IPS-20b (cell line): ENCODE results near the gene F12.
"Not testable (repeated sequence)": the region's sequence is repeated elsewhere in the genome, so short reads cannot be mapped to it uniquely, and the experiment has no call there.

Source experiments
- H3K27ac ChIP-seq: one replicate; pipeline ENCODE4 v1.5.1; 2013; ENCODE audit warnings: low read length
- H3K27me3 ChIP-seq: 2 replicates; pipeline ENCODE4 v1.6.1; 2013; ENCODE audit warnings: mild to moderate bottlenecking, low read length, inconsistent platforms; ENCODE audit not compliant: insufficient read depth
- H3K36me3 ChIP-seq: 2 replicates; pipeline ENCODE4 v1.6.1; 2013; ENCODE audit warnings: low read depth, mild to moderate bottlenecking, inconsistent platforms, low read length, moderate library complexity; ENCODE audit not compliant: insufficient read depth
- H3K4me1 ChIP-seq: 2 replicates; pipeline ENCODE4 v1.6.1; 2013; ENCODE audit warnings: mild to moderate bottlenecking, control low read depth, inconsistent platforms, low read length, moderate library complexity; ENCODE audit not compliant: insufficient read depth
- H3K4me3 ChIP-seq: 2 replicates; pipeline ENCODE4 v1.5.1; 2013; ENCODE audit warnings: mild to moderate bottlenecking, low read length, inconsistent platforms
- H3K9ac ChIP-seq: 2 replicates; pipeline ENCODE4 v1.6.1; 2013; ENCODE audit warnings: low read depth, mild to moderate bottlenecking, inconsistent platforms, low read length, moderate library complexity
- H3K9me3 ChIP-seq: 2 replicates; pipeline ENCODE4 v1.6.1; 2013; ENCODE audit warnings: mild to moderate bottlenecking, low read depth, low read length, inconsistent platforms; ENCODE audit not compliant: insufficient read depth

Gene F12

GRCh38 chr5:177387405-177387804, 22.0 kb downstream of the F12 start:
- Histone ChIP-seq H3K36me3 (no peaks in the 10 kb centered on the region), H3K4me1 (no peaks in the 10 kb centered on the region; the same call in 1 of the 2 replicates), H3K27me3 (peaks cover 26% of the 10 kb centered on the region), H3K9me3 (no peaks in the 10 kb centered on the region), H3K9ac (no peak overlapping the region), H3K27ac (no peak overlapping the region), H3K4me3 (no peak overlapping the region)

- no peak overlapping the region for H3K4me3 ChIP-seq
- no peaks in the 10 kb centered on the region for H3K36me3 ChIP-seq
- H3K9ac ChIP-seq = no peak overlapping the region
These were observed 22.8 kb downstream of the F12 start for GRCh38 chr5:177386542-177386941.

GRCh38 chr5:177385720-177386119, 23.6 kb downstream of the F12 start:
- Histone ChIP-seq H3K36me3 (no peaks in the 10 kb centered on the region), H3K4me1 (no peaks in the 10 kb centered on the region; the same call in 1 of the 2 replicates), H3K9me3 (no peaks in the 10 kb centered on the region), H3K9ac (no peak overlapping the region), H3K27ac (no peak overlapping the region), H3K27me3 (peaks cover 26% of the 10 kb centered on the region), H3K4me3 (no peak overlapping the region)

More at GRCh38 chr5:177386542-177386941, 22.8 kb downstream of the F12 start:
- H3K4me1 ChIP-seq = no peaks in the 10 kb centered on the region; the same call in 1 of the 2 replicates
- no peak overlapping the region for H3K27ac ChIP-seq
- H3K9me3 ChIP-seq = no peaks in the 10 kb centered on the region
- peaks cover 26% of the 10 kb centered on the region for H3K27me3 ChIP-seq

- H3K27me3 ChIP-seq = peaks cover 13% of the 10 kb centered on the region
- H3K4me3 ChIP-seq = no peak within 1 kb of the TSS
- H3K36me3 ChIP-seq = no peaks in the 10 kb centered on the region
- H3K9ac ChIP-seq = no peak within 1 kb of the TSS
- no peaks in the 10 kb centered on the region for H3K9me3 ChIP-seq
- H3K27ac ChIP-seq = no peak within 1 kb of the TSS
- H3K4me1 ChIP-seq = no peaks in the 10 kb centered on the region; the same call in 1 of the 2 replicates
These were observed 25.2 kb downstream of the F12 start, which contains the start of gene SLC34A1 for GRCh38 chr5:177384134-177384533. Gene SLC34A1 (plus strand): TSS chr5:177384434. CDS start chr5:177385742, 1,308 bp downstream.

GRCh38 chr5:177383181-177383580, 26.2 kb downstream of the F12 start:
- Histone ChIP-seq H3K9ac (no peak overlapping the region), H3K27me3 (peaks cover 4% of the 10 kb centered on the region; the same call in 1 of the 2 replicates), H3K9me3 (no peaks in the 10 kb centered on the region), H3K4me1 (no peaks in the 10 kb centered on the region), H3K4me3 (no peak overlapping the region), H3K36me3 (no peaks in the 10 kb centered on the region), H3K27ac (no peak overlapping the region)

GRCh38 chr5:177382423-177383029, 26.8 kb downstream of the F12 start:
- Histone ChIP-seq H3K36me3 (no peaks in the 10 kb centered on the region), H3K27me3 (no peaks in the 10 kb centered on the region; the same call in 1 of the 2 replicates), H3K4me3 (no peak overlapping the region), H3K4me1 (no peaks in the 10 kb centered on the region), H3K9me3 (no peaks in the 10 kb centered on the region), H3K27ac (no peak overlapping the region), H3K9ac (no peak overlapping the region)

GRCh38 chr5:177380805-177381126, 28.6 kb downstream of the F12 start:
- H3K27ac ChIP-seq = no peak overlapping the region
- no peak overlapping the region for H3K4me3 ChIP-seq
- no peaks in the 10 kb centered on the region for H3K4me1 ChIP-seq
- no peaks in the 10 kb centered on the region; the same call in 1 of the 2 replicates for H3K27me3 ChIP-seq
- H3K9ac ChIP-seq = no peak overlapping the region
- H3K9me3 ChIP-seq = no peaks in the 10 kb centered on the region
- no peaks in the 10 kb centered on the region for H3K36me3 ChIP-seq

- no peaks in the 10 kb centered on the region for H3K9me3 ChIP-seq
- H3K4me1 ChIP-seq = peaks cover 3% of the 10 kb centered on the region; the same call in 1 of the 2 replicates
- H3K36me3 ChIP-seq = no peaks in the 10 kb centered on the region
- no peak overlapping the region for H3K9ac ChIP-seq
- no peak overlapping the region for H3K4me3 ChIP-seq
- H3K27me3 ChIP-seq = no peaks in the 10 kb centered on the region; the same call in 1 of the 2 replicates
- H3K27ac ChIP-seq = no peak overlapping the region
These were observed 30.2 kb downstream of the F12 start for GRCh38 chr5:177378884-177379883.

GRCh38 chr5:177377851-177378776, 31.2 kb downstream of the F12 start:
- no peaks in the 10 kb centered on the region; the same call in 1 of the 2 replicates for H3K27me3 ChIP-seq
- no peak overlapping the region for H3K4me3 ChIP-seq
- H3K4me1 ChIP-seq = peaks cover 8% of the 10 kb centered on the region; the same call in 1 of the 2 replicates
- H3K9me3 ChIP-seq = no peaks in the 10 kb centered on the region
- H3K27ac ChIP-seq = no peak overlapping the region
- H3K9ac ChIP-seq = 0 out of 2 replicates have a peak overlapping the region, but pooled peaks have one; percentile 27
- no peaks in the 10 kb centered on the region for H3K36me3 ChIP-seq

GRCh38 chr5:177376107-177376506, 33.3 kb downstream of the F12 start:
- H3K9ac ChIP-seq = no peak overlapping the region
- H3K36me3 ChIP-seq = no peaks in the 10 kb centered on the region
- no peaks in the 10 kb centered on the region for H3K27me3 ChIP-seq
- H3K27ac ChIP-seq = no peak overlapping the region
- H3K9me3 ChIP-seq = no peaks in the 10 kb centered on the region
- H3K4me1 ChIP-seq = peaks cover 8% of the 10 kb centered on the region; the same call in 1 of the 2 replicates
- H3K4me3 ChIP-seq = no peak overlapping the region

GRCh38 chr5:177375516-177375915, 33.8 kb downstream of the F12 start:
- not testable (repeated sequence) for H3K9ac ChIP-seq, H3K27me3 ChIP-seq, H3K27ac ChIP-seq, H3K4me1 ChIP-seq, H3K4me3 ChIP-seq, H3K9me3 ChIP-seq, H3K36me3 ChIP-seq
